Chondrocyte (in vitro differentiated cells): Measurements from ENCODE around the gene MFGE8. TPM values are rescaled to one million over a fixed set of nuclear protein-coding genes. Genes with fewer than 3 reads are reported as not detected.

Source experiments
- DNase-seq: peaks from one replicate; pipeline ENCODE4 v3.0.0; 2021; ENCODE audit warnings: mixed read lengths, low spot score
- H3K27ac Mint-ChIP-seq: one replicate; pipeline ENCODE4 v1.8.0; 2021; ENCODE audit warnings: mild to moderate bottlenecking, moderate library complexity, mixed read lengths; ENCODE audit not compliant: unreplicated experiment
- H3K27me3 Mint-ChIP-seq: 2 replicates; pipeline ENCODE4 v1.8.0; 2021; ENCODE audit warnings: low read depth, mixed read lengths
- H3K36me3 Mint-ChIP-seq: 2 replicates; pipeline ENCODE4 v1.8.0; 2021; ENCODE audit warnings: low read depth, mixed read lengths
- H3K4me1 Mint-ChIP-seq: 2 replicates; pipeline ENCODE4 v1.8.0; 2021; ENCODE audit warnings: low read depth, mild to moderate bottlenecking, mixed read lengths
- H3K4me3 Mint-ChIP-seq: one replicate; pipeline ENCODE4 v1.8.0; 2021; ENCODE audit warnings: mild to moderate bottlenecking, moderate library complexity, mixed read lengths; ENCODE audit not compliant: unreplicated experiment
- H3K9me3 Mint-ChIP-seq: 2 replicates; pipeline ENCODE4 v1.8.0; 2021; ENCODE audit warnings: low read depth, mixed read lengths
- CTCF ChIP-seq: fragments of 200-600 bp; sonication (generic); IDR thresholded peaks from 2 replicates; pipeline ENCODE4 v1.5.0; 2021; ENCODE audit warnings: antibody characterized with exemption, mild to moderate bottlenecking, moderate library complexity
- total RNA-seq: library from RNA; stranded (reverse); gene quantifications from 3 replicates; pipeline ENCODE4 v1.2.1, GENCODE V29; 2021

Gene MFGE8
- total RNA-seq, 1 donor from 2014 or later = 305 TPM

- Mint-ChIP-seq H3K4me1 (peaks cover 19% of the 10 kb centered on the region), H3K36me3 (no peaks in the 10 kb centered on the region), H3K9me3 (no peaks in the 10 kb centered on the region), H3K27me3 (no peaks in the 10 kb centered on the region), H3K27ac (peak overlapping the region; percentile 0), H3K4me3 (no peak overlapping the region)
- TF ChIP-seq CTCF = no peak
- no peak for DNase-seq
Observed at GRCh38 chr15:88890495-88890894, 22.7 kb downstream of the MFGE8 start.

DNA sequence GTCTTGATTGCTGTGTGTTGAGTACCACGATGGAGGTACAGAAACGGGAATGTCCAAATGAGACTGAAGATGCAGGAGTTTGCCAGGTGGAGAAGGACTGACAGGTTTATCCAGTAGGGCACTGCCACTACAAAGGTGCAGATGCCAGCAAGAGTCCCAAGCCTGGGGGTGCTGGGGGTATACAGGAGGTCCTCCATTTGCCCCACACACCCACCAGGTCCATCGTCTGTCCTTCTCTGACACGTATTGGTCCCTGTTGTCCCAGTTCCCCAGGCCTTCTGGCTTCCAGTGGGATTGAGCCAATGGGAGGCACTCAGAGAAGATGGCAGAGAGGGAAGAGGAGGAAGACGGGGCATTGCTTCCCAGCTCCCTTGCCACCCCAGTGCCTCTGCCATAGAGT is 24.5 kb downstream of the MFGE8 start:
- Mint-ChIP-seq H3K27me3 (no peaks in the 10 kb centered on the region), H3K4me3 (no peak overlapping the region), H3K36me3 (peaks cover 3% of the 10 kb centered on the region), H3K4me1 (peaks cover 9% of the 10 kb centered on the region), H3K9me3 (no peaks in the 10 kb centered on the region), H3K27ac (no peak overlapping the region)
- no peak for TF ChIP-seq CTCF
- no peak for DNase-seq

DNA sequence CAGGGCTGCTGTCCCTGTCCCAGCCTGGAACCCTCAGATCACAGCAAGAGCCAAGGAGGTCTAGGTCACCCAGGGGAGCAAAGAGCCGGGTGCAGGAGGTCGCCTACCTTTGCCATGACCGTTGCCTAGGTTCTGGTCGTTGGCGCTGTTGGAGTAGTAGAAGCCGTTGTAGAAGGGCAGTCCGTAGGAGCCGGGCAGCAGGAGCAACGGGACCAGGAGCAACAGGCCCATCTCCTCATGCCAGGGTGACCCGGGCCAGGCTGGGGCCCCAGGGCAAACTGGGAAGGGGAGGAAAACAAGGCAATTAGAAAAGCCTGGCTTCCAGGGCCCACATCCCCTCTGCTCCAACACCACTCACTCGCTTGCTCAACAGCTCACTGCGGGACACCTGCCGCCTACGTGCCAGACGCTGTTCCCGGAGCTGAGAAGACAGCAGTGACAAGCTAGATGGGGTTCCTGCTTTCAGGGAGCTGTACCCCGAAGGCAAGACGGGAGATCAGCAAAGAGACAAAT is 26.1 kb downstream of the MFGE8 start:
- H3K27me3 Mint-ChIP-seq = no peaks in the 10 kb centered on the region
- peaks cover 3% of the 10 kb centered on the region for H3K36me3 Mint-ChIP-seq
- no peak overlapping the region for H3K27ac Mint-ChIP-seq
- no peaks in the 10 kb centered on the region for H3K9me3 Mint-ChIP-seq
- no peak for DNase-seq
- peaks cover 9% of the 10 kb centered on the region for H3K4me1 Mint-ChIP-seq
- H3K4me3 Mint-ChIP-seq = no peak overlapping the region
- no peak for TF ChIP-seq CTCF

DNA sequence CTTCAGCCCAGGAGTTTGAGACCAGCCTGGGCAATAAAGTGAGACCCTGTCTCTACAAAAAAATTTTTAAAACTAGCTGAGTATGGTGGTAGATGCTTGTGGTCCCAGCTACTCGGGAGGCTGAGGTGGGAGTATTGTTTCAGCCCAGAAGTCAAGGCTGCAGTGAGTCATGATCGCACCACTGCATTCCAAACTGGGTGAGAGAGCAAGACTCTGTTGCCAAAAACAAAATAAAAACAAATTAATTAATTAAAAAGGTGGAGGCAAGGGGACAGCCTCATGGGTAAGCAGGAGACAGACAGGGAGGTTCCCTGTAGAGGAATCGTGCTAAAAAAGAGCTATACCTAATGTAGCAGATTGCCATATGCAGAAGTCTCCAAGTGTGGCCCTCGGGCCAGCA is 30.4 kb downstream of the MFGE8 start:
- no peak overlapping the region for H3K27ac Mint-ChIP-seq
- peaks cover 4% of the 10 kb centered on the region for H3K4me1 Mint-ChIP-seq
- peaks cover 17% of the 10 kb centered on the region for H3K36me3 Mint-ChIP-seq
- no peak for TF ChIP-seq CTCF
- H3K4me3 Mint-ChIP-seq = no peak overlapping the region
- H3K9me3 Mint-ChIP-seq = no peaks in the 10 kb centered on the region
- H3K27me3 Mint-ChIP-seq = no peaks in the 10 kb centered on the region
- DNase-seq = no peak

GRCh38 chr15:88881775-88882174 is 31.4 kb downstream of the MFGE8 start:
- Mint-ChIP-seq H3K4me1 (peaks cover 4% of the 10 kb centered on the region), H3K9me3 (no peaks in the 10 kb centered on the region), H3K27ac (no peak overlapping the region), H3K4me3 (no peak overlapping the region), H3K36me3 (peaks cover 17% of the 10 kb centered on the region), H3K27me3 (no peaks in the 10 kb centered on the region)
- no peak for TF ChIP-seq CTCF
- no peak for DNase-seq
